HG03175 (cell line): ENCODE measurements around the gene KERA.

Source experiments
- ATAC-seq: cut with Tn5 transposase; IDR thresholded peaks from one replicate; pipeline ENCODE4 v1.9.1; 2021; ENCODE audit warnings: mild to moderate bottlenecking, moderate library complexity; ENCODE audit not compliant: unreplicated experiment

KERA gene

DNA sequence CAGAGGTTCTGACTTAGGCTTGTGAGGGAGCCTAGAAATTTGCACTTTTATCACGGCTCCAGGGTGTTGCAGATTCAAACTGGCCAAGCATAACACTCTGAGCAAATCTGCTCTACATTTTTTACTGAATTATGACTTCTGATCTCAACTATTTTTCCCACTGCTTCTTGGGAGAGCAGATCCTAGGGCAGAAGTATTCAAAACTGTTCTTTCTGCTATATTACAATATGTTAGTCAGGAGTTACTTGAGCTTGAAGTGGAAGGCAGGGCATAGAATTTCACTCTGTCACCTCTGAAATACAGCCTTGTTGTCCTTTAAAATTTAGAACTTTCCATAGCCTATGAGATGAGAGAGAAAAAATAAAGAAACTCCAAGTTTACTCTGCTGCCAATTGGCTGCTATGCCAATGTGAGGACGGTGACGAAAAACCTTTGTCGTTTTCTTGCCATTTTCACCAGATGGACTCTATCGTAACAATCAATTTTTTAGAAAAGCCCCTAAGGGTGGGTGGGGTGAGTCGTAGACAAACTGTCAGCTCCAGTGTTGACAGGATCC is 16.4 kb upstream of the KERA start:
- ATAC-seq, result no peak

DNA sequence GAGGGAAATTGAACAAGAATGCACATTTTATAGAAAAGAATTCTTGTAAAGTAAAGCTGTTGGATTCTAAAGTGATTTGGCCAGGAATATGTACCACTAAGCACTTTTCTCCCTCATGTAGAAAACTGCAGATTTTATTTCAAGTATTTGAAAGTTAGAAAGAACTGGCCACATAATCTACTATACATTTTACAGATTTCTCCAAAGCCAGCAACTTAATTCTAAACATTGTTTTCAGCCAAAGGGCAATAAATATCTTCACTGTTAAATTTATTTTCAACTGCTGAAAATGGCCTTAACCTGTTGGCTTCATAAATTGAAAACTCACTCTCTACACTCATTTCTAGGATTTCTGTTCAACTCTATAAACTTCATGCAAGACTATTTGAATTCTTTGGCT is 15.6 kb upstream of the KERA start:
- ATAC-seq, result no peak

- ATAC-seq, result no peak
Observed at GRCh38 chr12:91072931-91073330, 15.1 kb upstream of the KERA start.

DNA sequence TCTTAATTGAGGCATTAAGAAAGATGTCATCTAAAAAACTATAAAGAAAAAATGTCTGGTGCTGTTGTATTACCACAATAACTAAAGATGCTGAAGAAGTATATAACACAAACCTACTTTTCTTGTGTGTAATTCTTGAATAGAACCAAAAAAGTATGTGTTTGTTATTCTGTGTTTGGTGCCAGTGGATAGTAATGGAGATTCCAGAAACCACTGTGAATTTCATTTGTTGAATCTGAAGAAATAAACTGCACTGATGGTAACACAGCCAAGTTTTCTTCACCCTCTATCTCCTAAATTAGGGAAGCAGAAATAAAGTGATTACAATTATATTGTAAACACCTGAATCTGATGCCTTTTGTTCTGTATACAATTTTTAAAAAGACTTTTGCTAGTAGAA is 13.1 kb upstream of the KERA start:
- ATAC-seq, result no peak

- ATAC-seq, result no peak
Observed at GRCh38 chr12:91065396-91065795, 7.6 kb upstream of the KERA start.

DNA sequence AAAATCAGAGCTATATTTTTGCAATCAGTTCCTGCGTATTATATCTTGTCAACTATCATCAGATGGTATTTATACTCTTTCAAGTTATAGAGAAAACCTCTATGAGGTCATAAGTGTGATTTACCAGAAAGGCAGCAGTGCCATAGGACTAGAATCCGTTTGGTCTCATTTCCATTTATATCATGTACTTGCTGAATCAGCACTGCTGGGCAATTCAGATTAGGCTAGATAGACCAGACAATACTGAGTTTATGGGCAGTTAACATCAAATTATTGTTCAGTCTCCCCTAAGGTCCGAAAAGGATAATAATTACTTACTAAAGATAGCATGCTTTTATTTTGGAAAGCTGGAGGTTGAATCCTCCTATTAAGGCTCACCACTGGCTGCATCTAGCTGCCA is 6.8 kb upstream of the KERA start:
- no peak for ATAC-seq

DNA sequence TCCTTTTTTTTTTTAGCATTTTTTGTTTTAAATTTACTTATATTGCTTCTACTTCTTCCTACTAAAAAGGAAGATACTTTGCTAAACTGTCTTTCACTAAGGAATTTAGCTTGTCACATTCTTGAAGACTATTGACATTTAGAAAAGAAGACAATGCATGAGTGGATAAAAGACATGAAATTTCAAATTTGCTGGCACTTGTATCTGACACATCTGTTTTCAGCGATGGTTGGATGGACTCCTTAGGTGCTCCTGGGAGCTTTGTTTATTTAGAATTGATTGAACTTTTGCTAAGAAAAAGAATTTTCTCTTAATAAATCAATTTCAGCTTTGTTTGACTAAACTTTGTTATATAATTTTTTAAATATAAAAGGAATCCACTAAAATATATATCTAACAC is 3.3 kb upstream of the KERA start:
- ATAC-seq, result no peak

- no peak for ATAC-seq
Observed at GRCh38 chr12:91059211-91059610, 1.4 kb upstream of the KERA start.

- ATAC-seq, result no peak
Observed at GRCh38 chr12:91058786-91059185, 962 bp upstream of the KERA start.

DNA sequence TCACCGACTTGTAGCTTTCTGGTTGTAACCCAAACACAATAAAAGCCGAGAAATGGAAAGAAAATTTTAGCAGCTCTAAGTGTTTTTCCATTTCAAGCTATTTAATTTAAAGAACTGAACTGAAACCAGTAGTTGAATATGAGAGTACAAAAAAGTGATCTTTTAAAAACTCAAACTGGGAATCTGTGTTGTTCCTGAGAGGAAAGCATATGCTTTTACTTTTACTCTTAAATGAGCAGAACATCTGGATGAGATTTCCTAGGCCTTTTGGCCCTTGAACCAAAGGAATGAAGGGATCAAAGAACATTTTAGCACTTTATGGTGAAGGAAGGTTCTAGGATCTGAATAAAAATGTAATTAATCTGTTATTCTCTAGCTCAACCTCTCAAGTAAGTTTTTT is 1.3 kb downstream of the KERA start:
- no peak for ATAC-seq

DNA sequence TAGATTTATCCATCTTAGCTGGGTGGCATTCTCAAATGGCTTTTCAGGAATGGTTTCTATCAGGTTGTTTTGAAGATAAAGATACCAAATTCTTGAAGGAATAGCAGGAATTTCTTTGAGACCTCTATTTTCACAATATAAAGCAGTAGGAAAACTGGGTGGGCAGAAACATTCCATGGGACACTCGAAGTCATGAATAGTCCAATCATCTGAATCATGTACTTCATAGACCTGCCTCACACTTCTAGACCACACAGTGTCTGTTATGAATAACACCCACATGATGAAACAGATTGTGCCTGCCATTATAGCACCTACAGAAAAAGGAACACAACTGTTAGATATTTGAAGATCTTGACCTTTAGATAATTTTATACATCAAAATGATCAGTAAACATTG is 1.8 kb downstream of the KERA start:
- ATAC-seq, result no peak

GRCh38 chr12:91053951-91054715 is 3.7 kb downstream of the KERA start:
- ATAC-seq, result no peak

DNA sequence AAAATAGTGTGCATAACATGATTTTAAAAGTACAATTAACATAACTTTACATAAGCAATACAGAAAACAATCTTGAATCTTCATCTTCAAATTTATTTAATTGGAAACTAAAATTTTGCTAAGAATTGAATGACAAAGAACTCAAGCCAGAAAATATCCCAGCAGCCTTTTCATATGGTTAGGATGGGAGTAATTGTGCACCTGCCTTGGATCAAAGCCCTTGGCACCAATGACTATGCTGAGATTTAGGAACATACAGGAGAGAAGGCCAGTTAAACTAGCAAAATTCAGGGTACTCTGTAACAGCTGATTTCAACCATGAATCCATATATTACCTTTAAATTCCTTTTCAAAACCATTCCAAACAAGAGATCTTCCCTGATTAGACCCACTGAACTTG is 5.8 kb downstream of the KERA start:
- no peak for ATAC-seq

DNA sequence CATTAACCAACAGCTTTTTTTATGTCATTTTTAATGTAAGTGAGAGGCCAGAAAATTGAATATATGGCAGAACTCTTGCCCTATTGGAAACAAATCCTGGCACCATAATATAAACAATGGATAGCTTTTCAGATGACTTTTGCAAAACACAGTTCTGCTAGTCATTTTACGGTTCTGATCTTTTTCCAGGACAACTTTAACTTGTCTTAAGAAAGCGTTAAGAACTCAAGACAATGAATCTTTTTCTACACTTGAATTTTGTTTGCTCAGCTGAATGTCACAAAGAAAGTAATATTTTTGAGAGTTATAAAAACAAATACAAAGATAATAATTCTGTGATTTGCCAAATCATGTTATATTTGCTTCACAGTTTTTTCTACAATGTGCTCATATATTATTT is 13.2 kb downstream of the KERA start:
- ATAC-seq, result no peak

DNA sequence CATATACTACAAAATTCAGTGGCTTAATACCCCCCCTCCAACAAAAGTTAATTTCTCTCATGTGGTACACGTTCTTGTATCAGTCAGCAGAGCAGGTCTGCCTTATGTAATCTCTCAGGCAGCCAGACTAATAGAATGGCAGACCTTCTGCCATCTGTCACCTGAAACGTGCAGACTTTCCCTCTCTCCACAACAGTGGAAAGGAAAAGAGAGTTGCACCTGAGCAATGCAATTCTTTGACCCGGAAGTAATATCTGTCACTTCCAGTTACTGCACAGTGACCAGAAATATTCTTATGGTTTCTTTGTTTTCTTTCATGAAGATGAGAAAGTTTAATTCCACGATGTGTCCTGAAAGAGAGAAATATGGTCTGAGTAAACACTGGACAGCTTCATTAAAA is 14.4 kb downstream of the KERA start:
- ATAC-seq, result no peak

GRCh38 chr12:91040096-91040755 is 17.6 kb downstream of the KERA start:
- no peak for ATAC-seq

DNA sequence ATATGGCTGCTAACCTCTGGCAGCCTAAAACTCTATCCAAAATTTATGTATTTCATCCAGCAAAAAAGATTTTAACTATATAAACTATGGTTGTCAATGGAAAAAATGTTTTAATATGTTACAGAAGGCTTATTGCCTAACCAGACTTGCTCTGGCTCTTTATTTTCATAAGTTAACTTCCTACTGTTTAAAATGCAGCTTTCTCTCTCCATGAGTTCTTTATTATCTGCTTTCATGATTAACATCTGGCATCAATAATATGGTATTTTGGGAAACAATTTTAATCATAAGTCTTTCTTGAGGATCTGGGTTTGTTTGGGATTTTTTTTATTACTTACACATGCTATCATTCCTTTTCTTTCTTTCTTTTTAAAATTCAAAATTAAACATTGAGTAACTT is 20.5 kb downstream of the KERA start:
- ATAC-seq, result no peak

DNA sequence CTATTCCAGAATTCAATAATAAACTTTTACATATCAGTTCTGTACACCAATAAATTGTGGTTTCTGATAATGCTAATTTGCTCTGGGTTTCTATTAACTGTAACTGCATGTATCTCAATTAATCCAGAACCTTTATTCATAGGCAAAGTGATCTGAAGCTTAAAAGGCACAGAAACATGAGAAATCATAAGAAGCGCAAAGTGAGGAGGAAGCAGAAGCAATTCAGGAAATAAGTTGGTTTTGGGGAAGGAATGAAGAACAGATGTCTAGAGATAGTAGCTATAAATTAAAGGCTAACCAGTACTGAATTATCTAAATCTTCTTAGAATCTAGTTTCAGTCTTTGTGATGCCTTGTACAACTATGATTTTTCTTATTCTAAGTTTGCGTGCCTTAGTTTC is 24.6 kb downstream of the KERA start:
- no peak for ATAC-seq

DNA sequence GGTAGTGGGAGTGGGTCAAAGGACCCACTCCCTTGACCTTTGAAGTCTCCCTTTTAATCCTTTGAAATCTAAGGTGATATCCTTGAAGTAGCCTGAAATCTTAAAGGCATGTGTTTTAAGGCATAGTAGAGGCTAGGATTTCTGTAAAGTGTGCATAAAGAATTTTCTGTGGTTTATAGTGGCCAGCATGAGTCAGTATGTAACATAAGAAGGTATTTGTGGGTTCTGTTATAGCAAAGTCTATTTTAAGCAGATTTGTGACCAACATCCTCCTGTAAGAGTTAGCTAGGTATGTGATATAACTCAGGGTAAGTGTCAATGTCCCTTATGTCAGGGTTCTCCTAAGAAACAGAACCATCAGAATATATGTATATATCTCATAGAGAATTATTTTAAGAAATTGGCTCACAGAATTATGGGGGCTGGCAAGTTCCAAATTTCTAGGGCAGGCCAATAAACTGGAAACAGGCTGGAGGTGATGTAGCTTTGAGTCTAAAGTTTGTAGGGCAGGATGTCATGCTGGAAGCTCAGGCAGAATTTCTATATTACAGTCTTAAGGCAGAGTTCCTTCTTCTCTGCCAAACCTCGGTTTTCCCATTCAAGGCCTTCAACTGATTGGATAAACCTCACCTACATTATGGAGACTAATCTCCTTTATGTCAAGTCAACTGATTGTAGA is 34.4 kb downstream of the KERA start:
- ATAC-seq, result peak; percentile 74

GRCh38 chr12:91021076-91021475 is 36.7 kb downstream of the KERA start:
- ATAC-seq, result no peak

GRCh38 chr12:91019455-91019854 is 38.4 kb downstream of the KERA start:
- ATAC-seq, result no peak
